ENCODE measurements around the gene ATG9A. TPM values are rescaled to one million over a fixed set of nuclear protein-coding genes. Genes with fewer than 3 reads are reported as not detected.

Gene ATG9A
- total RNA-seq, 2 donors from 2014 or later: 69.0 to 74.4 TPM

DNA sequence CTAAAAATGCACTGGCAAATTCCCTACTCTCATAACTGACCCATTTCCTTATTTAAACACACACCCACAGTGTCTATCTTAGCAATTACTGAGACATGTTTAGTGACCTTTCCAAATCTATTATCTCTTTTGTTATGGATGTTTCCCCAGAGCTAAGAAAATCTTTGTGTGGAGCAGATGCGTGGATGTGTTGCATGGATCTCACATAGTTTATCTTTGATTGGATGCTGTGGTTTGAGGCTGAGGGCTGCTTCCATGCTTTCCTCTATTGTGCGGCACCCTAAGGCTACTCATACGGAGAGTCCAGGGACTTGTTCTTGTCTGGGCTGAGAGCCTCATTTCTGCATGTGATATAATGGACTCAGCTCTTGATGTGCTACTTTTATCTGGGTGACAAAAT is 4.9 kb upstream of the ATG9A start:
- no peak for DNase-seq
- intact Hi-C loops (cut with DNase I): no loop called here
- ATAC-seq: no peak

DNA sequence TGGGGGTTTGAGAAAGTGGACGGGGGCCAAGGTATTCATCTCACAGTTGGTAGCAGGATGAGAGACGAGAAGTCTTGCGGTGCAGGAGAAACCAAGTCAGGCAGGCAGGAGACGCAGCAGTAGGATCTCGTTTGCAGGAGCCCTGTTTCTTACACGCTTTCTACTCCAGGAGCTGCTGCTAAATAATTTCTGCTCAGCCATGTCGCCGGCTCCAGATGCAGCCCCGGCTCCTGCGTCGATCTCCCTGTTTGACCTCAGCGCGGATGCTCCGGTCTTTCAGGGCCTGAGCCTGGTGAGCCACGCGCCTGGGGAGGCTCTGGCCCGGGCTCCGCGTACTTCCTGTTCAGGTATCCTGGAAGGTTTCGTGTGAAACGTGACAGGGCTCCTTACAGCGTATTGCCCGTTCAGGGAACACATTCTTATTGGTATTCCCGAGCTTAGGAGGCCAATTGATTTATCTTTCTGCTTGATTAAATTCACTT is 664 bp upstream of the ATG9A start:
- intact Hi-C loops (cut with DNase I): no loop called here
- ATAC-seq (peak in 1 of 2 donors; percentile 24), DNase-seq (no peak)

DNA sequence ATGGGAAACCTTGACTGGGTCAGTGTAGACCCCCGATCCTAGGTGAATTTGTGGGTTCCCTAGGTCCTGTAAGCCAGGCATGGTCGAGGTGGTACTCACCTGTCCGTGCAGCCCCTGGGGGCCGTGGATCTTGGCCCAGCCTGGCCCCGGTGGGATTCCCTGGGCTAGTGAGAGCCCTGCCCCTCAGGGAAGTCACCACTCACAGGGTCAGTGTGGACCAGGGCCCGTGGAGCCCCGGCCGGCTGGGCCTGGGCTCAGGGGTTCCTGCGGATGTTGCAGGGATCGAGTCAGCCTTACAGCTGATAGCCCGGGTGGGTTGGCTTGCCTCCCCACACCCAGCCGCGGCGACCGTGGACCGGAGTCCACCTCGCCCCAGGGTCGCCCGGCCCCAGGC is 528 bp downstream of the ATG9A start:
- ATAC-seq (no peak), DNase-seq (no peak)
- intact Hi-C loops (cut with DNase I): loop anchor here in 1 of 2 donors (2.0 kb wide), 1 partner anchor 16 kb away; the partner anchor contains the start of genes GLB1L and STK16

GRCh38 chr2:219228041-219228910 is 1.2 kb downstream of the ATG9A start:
- intact Hi-C loops (cut with DNase I): loop anchor here in 1 of 2 donors (2.0 kb wide), 1 partner anchor 17 kb away; the partner anchor contains the start of genes GLB1L and STK16
- no peak for DNase-seq
- ATAC-seq: no peak

- intact Hi-C loops (cut with DNase I): no loop called here
- ATAC-seq (no peak), DNase-seq (no peak)
Measured at GRCh38 chr2:219225350-219225749, 4.1 kb downstream of the ATG9A start.

GRCh38 chr2:219223831-219224610 is 5.4 kb downstream of the ATG9A start:
- intact Hi-C loops (cut with DNase I): no loop called here
- ATAC-seq: no peak

DNA sequence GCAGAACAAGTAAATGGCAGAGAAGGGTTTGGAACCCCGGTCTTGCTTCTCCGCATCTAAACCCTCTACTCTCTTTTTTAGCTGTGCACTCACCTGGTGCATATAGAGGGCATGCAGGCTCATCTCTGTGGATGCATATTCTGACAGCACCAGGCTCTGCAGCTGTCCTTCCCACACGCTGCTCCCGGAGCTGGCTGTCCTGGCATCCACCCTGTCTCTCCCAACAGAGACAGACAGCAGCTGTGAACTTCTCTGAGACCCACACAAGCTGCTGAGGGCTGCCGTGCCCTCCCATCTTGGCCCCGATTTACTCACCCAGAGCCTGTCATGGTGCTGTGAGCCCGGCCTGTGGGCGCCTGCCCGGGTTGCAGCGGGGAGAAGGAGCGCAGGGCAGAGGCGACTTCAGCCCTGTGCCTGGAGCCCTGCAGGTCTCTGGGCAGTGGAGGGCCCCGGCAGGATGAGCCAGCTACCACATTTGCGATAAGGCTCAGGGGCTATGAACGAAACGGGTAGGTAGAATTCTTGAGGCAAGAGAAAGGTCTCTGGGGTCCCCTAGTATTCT is 7.4 kb downstream of the ATG9A start:
- intact Hi-C loops (cut with DNase I): no loop called here
- DNase-seq (no peak), ATAC-seq (no peak)

More at GRCh38 chr2:219223831-219224610, 5.4 kb downstream of the ATG9A start:
- no peak for DNase-seq

- intact Hi-C loops (cut with DNase I): no loop called here
- DNase-seq (no peak), ATAC-seq (no peak)
Measured at GRCh38 chr2:219220652-219221402, 8.6 kb downstream of the ATG9A start.

DNA sequence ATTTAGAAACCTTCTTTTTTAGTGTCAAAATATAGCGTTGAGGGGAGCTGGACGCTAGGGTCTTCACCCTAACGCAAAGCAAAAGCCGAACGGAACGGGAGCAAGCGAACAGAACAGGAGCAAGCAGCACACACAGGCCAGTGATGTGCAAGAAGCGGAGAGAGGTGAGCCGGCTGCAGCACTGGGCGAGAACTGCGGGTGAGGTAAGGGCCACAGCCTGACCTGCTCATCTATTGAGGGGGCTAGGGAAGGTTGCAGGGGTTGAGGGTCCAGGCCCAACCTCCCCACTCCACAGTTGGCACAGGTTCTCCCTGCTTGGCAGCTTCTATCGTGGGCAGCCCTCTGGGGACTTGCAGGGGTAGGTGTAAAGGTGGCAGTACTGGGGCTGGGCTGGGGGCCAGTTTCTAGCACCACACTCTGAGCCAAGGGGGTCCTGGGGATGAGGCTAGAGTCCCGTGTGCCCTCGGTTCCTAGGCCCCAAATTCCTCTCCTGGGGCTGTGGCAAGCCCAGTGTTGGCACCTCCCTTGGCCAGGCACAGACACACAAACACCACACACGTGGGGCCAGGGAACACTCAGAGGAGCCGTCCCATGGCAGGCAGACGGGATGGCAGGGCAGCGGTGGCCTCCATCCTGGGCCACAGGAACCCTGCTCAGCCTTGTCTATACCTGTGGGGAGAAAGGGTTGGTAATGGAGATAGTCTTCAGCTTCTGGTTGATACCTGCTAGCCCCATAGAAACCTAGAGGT is 9.5 kb downstream of the ATG9A start:
- DNase-seq (no peak), ATAC-seq (no peak)
- intact Hi-C loops (cut with DNase I): loop anchor here (5.0 kb wide), 1 partner anchor 43 kb away; the partner anchor contains the start of genes CNPPD1 (in 2 of the 2) and RETREG2 (in 2 of the 2)

- intact Hi-C loops (cut with DNase I): loop anchor here (5.0 kb wide), 1 partner anchor 42 kb away; the partner anchor contains the start of genes CNPPD1 (in 2 of the 2) and RETREG2 (in 2 of the 2)
- ATAC-seq (peak; percentile 91), DNase-seq (peak; percentile 99)
Measured at GRCh38 chr2:219218732-219219701, 10.4 kb downstream of the ATG9A start, which contains the start of gene ABCB6. ABCB6 (minus strand) TSS chr2:219218958; CDS start chr2:219218673, 285 bp downstream.

DNA sequence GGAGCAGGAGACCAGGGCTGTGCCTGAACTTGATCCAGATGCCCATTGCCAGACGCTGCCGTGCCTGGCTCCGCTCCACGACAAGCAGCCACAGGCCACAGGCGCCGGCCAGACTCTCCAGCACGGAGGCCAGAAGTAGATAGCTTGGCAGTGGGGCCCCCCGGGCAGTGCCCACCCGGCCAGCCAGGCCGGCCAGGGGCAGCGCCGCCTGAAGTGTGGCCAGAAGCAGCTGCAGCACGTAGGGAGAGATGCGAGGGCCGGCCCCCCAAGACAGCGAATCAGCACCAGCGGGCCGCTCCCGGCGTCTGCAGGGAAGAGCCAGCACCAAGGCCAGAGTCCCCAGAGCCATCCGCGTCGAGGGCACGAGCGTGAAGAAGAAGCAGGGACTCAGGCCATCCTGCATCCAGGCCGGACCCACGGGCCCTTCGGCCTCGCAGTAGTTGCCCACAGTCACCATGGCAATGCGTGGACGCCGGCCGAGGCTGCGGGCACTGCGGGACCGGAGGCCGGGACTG is 11.2 kb downstream of the ATG9A start:
- ATAC-seq (peak; percentile 60 to 69), DNase-seq (peak; percentile 77)
- intact Hi-C loops (cut with DNase I): loop anchor here (5.0 kb wide), 1 partner anchor 41 kb away; the partner anchor contains the start of genes CNPPD1 (in 2 of the 2) and RETREG2 (in 2 of the 2)

- ATAC-seq (no peak), DNase-seq (no peak)
- intact Hi-C loops (cut with DNase I): loop anchor here (5.0 kb wide), 1 partner anchor 39 kb away; the partner anchor contains the start of genes CNPPD1 (in 2 of the 2) and RETREG2 (in 2 of the 2)
Measured at GRCh38 chr2:219216535-219216915, 12.9 kb downstream of the ATG9A start.

DNA sequence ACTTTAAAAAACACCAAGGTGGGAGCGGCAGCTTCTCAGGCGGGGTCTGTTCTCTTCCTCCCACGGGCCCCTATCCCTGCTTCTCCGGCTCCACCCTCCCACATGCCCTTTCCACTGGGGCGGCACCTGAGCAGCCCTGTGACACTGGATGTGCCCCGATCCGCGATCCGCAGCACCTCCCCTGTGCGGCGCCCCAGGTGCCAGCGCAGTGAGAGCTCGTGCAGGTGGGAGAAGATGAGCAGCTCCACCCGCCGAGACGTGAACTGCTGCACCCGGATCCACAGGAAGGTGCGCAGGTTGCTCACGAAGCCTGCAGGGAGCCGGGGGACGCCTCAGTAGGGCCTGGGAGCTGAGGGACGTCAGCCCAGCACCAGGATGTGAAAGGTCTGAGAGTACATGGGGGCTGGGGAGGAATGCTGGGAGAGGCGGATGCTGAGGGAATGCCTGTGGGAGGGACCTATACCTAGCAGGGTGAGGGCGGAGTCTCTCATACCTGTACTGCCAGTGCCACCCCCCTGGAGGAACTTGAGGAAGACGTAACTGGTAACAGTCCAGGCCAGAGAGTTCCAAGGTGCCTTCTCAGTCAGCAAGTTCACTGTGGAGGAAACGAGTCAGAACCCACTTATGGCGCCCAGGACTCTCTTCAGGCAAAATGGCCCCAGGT is 13.4 kb downstream of the ATG9A start:
- no peak for ATAC-seq
- intact Hi-C loops (cut with DNase I): loop anchor here (5.0 kb wide), 1 partner anchor 39 kb away; the partner anchor contains the start of genes CNPPD1 (in 2 of the 2) and RETREG2 (in 2 of the 2)
- no peak for DNase-seq

- intact Hi-C loops (cut with DNase I): loop anchor here (5.0 kb wide), 1 partner anchor 37 kb away; the partner anchor contains the start of genes CNPPD1 (in 2 of the 2) and RETREG2 (in 2 of the 2)
- DNase-seq (no peak), ATAC-seq (no peak)
Measured at GRCh38 chr2:219214786-219215185, 14.7 kb downstream of the ATG9A start.

DNA sequence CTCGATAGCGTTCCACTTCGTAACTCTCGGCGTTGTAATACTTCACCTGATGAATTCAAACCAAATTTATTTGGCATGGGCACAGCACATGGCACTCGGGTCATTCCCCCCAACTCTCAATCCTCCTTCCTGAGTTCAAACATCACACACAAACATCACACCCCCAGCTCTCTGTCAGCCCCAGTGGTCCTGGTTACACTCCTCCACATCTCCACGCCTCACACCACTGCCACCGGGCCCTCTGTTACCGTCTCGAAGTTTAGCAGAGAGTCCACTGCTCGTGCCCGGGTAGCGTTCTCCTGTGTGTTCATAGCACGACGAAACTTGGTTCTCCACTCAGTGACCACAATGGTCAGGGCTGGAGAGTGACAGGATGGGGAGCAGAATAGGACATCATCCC is 15.3 kb downstream of the ATG9A start:
- DNase-seq (no peak), ATAC-seq (no peak)
- intact Hi-C loops (cut with DNase I): no loop called here
